Left forelimb (tissue), 1 donor: ENCODE measurements around the gene ANKFN1.

Experiments
- DNase-seq: peaks from one replicate; pipeline ENCODE4 v3.0.0-alpha.2; 2018; ENCODE audit warnings: low spot score

The ANKFN1 gene

GRCh38 chr17:56499799-56500388 is 346.6 kb downstream of the ANKFN1 start:
- DNase-seq: no peak

GRCh38 chr17:56502120-56502654 is 348.9 kb downstream of the ANKFN1 start:
- no peak for DNase-seq

- no peak for DNase-seq
Observed at GRCh38 chr17:56505154-56505756, 352.0 kb downstream of the ANKFN1 start.

GRCh38 chr17:56506349-56506748 is 353.1 kb downstream of the ANKFN1 start:
- DNase-seq: no peak

- DNase-seq: no peak
Observed at GRCh38 chr17:56510554-56511342, 357.5 kb downstream of the ANKFN1 start.

GRCh38 chr17:56514264-56514663 is 361.0 kb downstream of the ANKFN1 start:
- DNase-seq: no peak

GRCh38 chr17:56514899-56515298 is 361.6 kb downstream of the ANKFN1 start:
- DNase-seq: no peak

- DNase-seq: no peak
Observed at GRCh38 chr17:56521414-56522141, 368.3 kb downstream of the ANKFN1 start.

GRCh38 chr17:56523042-56523441 is 369.8 kb downstream of the ANKFN1 start:
- DNase-seq: no peak

GRCh38 chr17:56528696-56529095 is 375.4 kb downstream of the ANKFN1 start:
- no peak for DNase-seq

GRCh38 chr17:56532926-56533325 is 379.7 kb downstream of the ANKFN1 start:
- DNase-seq: no peak

GRCh38 chr17:56536766-56537165 is 383.5 kb downstream of the ANKFN1 start:
- no peak for DNase-seq

- no peak for DNase-seq
Observed at GRCh38 chr17:56540836-56541235, 387.6 kb downstream of the ANKFN1 start.

GRCh38 chr17:56543280-56543679 is 390.0 kb downstream of the ANKFN1 start:
- DNase-seq: no peak

GRCh38 chr17:56545106-56545505 is 391.8 kb downstream of the ANKFN1 start:
- no peak for DNase-seq

- no peak for DNase-seq
Observed at GRCh38 chr17:56545930-56546329, 392.7 kb downstream of the ANKFN1 start.

- no peak for DNase-seq
Observed at GRCh38 chr17:56548661-56549060, 395.4 kb downstream of the ANKFN1 start.

GRCh38 chr17:56549501-56549900 is 396.2 kb downstream of the ANKFN1 start:
- no peak for DNase-seq

GRCh38 chr17:56557682-56558081 is 404.4 kb downstream of the ANKFN1 start:
- DNase-seq: no peak

GRCh38 chr17:56558088-56558487 is 404.8 kb downstream of the ANKFN1 start:
- DNase-seq: no peak
